Esophagus squamous epithelium (tissue), 4 donors: ENCODE data around the gene C19orf85.

Experiments used
- POLR2A ChIP-seq, 4 donors: fragments of 450-650 bp; IDR thresholded peaks; one replicate each; pipeline ENCODE4 v1.6.1; 2017; ENCODE audit warnings: antibody characterized with exemption in 4 of 4, mild to moderate bottlenecking in 4 of 4, moderate library complexity in 3 of 4
- TF ChIP-seq, protein P1 (sequence below), 6 experiments: fragments of 450-650 bp in 4 of 6; fragments of 200-600 bp in 2 of 6; sonication (generic) in 2 of 6; IDR thresholded peaks; one replicate each; pipeline ENCODE4 v1.5.1; 2016 to 2019; ENCODE audit warnings: antibody characterized with exemption in 6 of 6, mild to moderate bottlenecking in 4 of 6, moderate library complexity in 4 of 6

DNA sequence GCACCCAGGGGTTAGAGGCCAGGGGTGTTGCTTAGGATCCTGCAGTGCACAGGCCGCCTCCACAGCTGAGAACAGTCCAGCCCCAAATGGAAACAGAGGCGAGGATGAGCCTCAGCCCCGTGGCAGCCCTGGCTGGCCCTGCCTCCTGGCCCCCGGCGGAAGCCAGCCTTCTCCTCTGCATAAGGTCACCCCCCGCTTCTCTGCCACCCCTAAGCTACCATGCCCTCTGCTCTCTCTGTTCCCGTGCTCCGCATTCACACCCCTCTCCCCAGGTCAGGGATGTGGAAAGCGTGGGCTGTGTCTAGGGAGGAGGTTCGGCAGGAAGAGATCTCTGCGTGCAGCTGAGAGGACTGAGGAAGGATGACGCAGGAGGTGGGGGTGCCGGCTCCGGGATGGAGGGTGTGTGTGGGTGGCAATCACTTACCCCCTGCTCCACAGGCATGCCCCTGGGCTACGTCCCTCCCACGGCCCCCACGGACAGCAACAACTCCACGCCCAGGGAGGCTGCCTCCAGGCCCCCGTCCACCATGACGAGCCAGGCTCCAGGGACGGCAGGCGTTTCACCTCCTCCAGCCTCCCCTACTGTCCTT, 29.7 kb upstream of the C19orf85 start:
- TF ChIP-seq, protein P1, sequence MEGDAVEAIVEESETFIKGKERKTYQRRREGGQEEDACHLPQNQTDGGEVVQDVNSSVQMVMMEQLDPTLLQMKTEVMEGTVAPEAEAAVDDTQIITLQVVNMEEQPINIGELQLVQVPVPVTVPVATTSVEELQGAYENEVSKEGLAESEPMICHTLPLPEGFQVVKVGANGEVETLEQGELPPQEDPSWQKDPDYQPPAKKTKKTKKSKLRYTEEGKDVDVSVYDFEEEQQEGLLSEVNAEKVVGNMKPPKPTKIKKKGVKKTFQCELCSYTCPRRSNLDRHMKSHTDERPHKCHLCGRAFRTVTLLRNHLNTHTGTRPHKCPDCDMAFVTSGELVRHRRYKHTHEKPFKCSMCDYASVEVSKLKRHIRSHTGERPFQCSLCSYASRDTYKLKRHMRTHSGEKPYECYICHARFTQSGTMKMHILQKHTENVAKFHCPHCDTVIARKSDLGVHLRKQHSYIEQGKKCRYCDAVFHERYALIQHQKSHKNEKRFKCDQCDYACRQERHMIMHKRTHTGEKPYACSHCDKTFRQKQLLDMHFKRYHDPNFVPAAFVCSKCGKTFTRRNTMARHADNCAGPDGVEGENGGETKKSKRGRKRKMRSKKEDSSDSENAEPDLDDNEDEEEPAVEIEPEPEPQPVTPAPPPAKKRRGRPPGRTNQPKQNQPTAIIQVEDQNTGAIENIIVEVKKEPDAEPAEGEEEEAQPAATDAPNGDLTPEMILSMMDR (IDR thresholded peaks at IDR 0.05): no peak
- TF ChIP-seq POLR2A (IDR thresholded peaks at IDR 0.05): no peak
